ENCODE measurements around the gene C5orf34.
"Not testable (repeated sequence)": the region's sequence is repeated elsewhere in the genome, so short reads cannot be mapped to it uniquely, and the experiment has no call there.

C5orf34 gene, protein sequence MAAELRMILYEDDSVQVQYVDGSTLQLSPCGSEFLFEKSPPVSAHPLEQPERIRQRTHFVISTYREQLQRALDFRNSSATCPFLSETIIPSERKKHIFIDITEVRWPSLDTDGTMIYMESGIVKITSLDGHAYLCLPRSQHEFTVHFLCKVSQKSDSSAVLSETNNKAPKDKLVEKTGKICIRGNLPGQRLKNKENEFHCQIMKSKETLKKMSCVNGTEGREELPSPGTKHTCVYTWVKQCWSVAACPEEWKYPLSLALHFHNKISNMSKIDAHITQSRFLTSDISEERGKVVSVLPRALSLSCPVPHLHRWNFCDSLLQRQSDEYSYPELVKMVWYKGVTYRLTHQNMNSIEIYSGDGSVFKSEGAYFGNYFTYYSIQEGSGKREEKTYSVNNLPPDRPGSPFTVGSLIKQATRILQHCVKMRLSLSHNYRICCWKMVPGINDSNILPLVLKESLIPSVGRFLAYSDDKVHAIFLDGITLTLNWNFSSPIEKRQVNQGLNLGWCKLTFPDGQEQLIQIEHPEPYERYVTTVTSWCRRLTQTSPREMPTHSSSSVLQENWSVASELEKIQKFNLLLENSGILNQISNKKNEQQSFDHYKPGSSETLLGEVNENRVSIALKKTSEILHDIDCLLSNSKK

GRCh38 chr5:43514816-43515677, at the start of gene C5orf34:
Gene C5orf34 (minus strand): TSS chr5:43515148. CDS start chr5:43509339, 5,809 bp downstream.
- peak; percentile 88 for DNase-seq (ENCODE audit: low read depth)

- DNase-seq (ENCODE audit: low read depth) = no peak
These were observed 49.4 kb upstream of the C5orf34 start for GRCh38 chr5:43564289-43564850.

DNA sequence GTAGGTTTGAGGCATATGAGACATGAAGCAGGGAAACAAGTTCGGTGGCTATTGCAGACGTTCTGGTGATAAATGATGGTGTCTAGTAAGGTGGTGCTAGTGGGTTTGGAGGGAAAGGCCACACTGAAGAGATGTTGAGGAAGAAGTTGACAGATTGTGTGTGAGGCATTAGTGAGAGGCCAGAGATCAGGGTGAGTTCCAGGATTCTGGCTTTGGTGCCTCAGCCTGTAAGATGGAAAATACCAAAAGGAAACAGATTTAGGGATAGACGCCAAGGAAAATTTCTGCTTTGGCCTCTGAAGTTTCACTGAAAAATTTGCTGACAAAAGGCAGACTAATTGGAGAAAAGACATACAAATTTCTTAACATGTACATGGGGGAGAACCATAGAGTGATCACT, 48.4 kb upstream of the C5orf34 start:
- no peak for DNase-seq (ENCODE audit: low read depth)

- no peak for DNase-seq (ENCODE audit: low read depth)
These were observed 46.4 kb upstream of the C5orf34 start for GRCh38 chr5:43561356-43561755.

- no peak for DNase-seq (ENCODE audit: low read depth)
These were observed 45.2 kb upstream of the C5orf34 start for GRCh38 chr5:43560128-43560527.

- peak; percentile 75 for DNase-seq (ENCODE audit: low read depth)
These were observed 42.1 kb upstream of the C5orf34 start, which contains the start of gene PAIP1 for GRCh38 chr5:43556857-43557542. Gene PAIP1 (minus strand): TSS chr5:43557077. CDS start chr5:43556846, 231 bp downstream.

DNA sequence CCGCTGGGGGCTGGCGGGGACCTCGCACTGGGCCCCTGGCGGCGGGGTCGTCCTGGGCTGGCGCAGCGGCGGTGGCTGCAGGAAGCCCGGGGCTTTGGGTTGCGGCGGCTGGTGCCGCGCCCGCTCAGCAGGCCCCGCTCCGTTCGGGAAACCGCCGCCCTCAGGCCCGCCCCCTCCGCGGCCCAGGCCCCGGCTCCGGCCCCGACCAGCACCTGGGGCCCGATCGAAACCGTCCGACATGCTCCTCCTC, 41.6 kb upstream of the C5orf34 start:
- DNase-seq (ENCODE audit: low read depth) = not testable (repeated sequence)

DNA sequence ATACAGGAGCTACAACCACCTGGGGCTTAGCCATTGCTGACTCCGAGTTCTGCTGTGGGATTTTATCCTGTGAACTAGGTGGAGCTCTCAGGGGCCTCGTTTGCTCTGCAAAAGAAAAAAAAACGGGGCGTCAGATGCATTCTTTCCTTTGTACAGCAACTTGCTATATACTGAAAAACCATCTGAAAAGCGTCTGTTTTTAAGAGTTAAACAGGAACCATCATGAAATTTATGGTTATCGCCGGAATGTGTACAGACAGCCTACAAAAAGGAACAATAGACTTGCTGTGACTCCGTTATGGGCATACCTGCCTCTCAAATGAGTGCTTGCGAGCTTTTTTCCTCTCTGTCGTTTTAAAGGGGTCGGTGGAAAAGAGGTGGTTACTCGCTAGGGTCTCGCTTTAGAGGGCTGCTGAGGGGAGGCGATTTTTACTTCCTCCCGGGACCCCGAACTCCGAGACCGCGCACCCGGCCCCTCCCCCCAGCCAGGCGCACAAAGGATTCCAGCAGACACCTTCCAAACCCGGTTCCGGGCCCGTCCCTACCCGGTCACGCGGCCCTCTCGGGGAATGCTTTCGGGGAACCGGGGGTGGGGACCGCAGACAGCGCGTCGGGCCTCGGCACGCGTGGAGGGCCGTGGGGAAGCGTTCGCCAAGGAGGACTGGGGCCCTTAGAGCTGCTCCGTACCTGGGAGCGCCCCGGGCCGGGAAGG, 41.1 kb upstream of the C5orf34 start:
- DNase-seq (ENCODE audit: low read depth) = peak; percentile 25

- DNase-seq (ENCODE audit: low read depth) = no peak
These were observed 39.5 kb upstream of the C5orf34 start for GRCh38 chr5:43554497-43554896.

DNA sequence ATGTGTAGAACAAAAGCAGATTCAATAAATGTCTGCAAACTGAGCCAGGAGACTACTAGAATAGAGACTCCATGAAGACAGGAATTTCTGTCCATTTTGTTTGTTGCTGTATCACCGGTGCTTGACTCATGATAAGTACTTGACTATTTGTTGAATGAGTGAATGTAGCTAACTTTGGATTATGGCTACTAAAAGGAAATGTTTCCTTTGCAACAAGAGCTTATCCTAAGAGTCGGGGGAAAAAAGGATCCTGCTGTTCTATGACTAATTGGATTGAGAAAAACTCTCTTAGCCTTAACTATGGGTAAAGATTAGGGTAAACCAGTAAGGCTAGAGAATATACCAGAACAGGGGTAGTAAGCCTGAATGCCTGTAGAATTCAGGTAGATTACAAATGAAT, 38.4 kb upstream of the C5orf34 start:
- DNase-seq (ENCODE audit: low read depth) = no peak

GRCh38 chr5:43551731-43552130, 36.8 kb upstream of the C5orf34 start:
- DNase-seq (ENCODE audit: low read depth) = no peak

GRCh38 chr5:43549272-43549671, 34.3 kb upstream of the C5orf34 start:
- not testable (repeated sequence) for DNase-seq (ENCODE audit: low read depth)

DNA sequence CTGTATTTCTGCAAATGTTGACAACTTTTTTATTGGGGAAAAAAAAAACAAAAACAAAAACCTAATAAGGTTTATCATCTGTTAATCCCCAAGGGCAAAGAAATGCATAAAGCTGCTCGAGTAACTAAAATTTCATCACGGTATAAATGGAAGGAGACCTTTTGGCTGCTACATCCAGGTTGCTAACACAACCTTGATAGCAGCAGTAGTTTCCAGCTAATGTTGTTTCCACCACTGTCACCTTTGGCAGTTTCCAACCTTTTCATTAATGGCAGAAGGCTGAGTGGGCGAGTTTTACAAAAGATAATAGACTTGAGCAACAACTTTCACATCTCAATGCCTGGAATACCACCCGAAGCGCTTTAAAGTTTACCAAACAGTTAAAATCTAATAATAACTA, 33.4 kb upstream of the C5orf34 start:
- no peak for DNase-seq (ENCODE audit: low read depth)

DNA sequence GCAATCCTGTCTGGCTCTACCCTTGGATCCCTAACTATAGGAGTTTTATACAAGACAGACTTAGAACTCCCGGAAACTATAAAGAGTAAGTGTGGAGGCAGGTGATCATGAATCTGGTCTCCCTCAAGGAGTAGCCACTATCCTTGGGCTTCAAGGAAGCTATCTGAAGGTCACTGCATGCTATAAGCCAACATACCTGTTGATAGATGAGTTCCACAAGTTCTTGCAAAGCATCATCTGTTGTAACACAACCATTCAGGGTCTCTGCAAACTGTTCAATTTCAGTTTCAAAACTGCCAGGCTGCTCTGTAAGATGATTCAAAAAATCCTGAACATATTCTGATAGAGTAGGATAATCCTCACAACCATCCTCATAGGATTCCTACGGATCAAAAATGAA, 32.6 kb upstream of the C5orf34 start:
- no peak for DNase-seq (ENCODE audit: low read depth)

- DNase-seq (ENCODE audit: low read depth) = no peak
These were observed 28.5 kb upstream of the C5orf34 start for GRCh38 chr5:43543434-43543833.

GRCh38 chr5:43540746-43541145, 25.8 kb upstream of the C5orf34 start:
- no peak for DNase-seq (ENCODE audit: low read depth)

GRCh38 chr5:43536972-43537371, 22.0 kb upstream of the C5orf34 start:
- DNase-seq (ENCODE audit: low read depth) = no peak

- DNase-seq (ENCODE audit: low read depth) = no peak
These were observed 18.7 kb upstream of the C5orf34 start for GRCh38 chr5:43533646-43534045.

DNA sequence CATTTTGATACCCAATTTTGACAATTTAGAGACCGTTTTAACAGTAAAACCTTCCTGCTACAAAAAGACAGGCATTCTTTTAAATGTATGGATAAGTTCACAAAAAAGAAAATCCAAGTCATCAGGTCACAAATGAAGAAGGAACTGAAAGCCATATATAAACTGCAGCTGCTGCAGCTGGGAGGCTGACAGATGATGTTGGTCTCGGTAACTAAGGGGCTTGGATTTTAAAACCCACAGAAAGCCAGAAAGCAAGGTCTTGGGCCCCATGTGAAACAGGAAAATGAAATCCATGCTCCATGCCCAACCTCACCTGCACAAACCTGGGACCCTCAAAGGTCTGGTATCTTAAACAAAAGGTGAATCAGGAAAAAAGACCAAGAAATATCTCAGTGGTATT, 15.7 kb upstream of the C5orf34 start:
- no peak for DNase-seq (ENCODE audit: low read depth)

DNA sequence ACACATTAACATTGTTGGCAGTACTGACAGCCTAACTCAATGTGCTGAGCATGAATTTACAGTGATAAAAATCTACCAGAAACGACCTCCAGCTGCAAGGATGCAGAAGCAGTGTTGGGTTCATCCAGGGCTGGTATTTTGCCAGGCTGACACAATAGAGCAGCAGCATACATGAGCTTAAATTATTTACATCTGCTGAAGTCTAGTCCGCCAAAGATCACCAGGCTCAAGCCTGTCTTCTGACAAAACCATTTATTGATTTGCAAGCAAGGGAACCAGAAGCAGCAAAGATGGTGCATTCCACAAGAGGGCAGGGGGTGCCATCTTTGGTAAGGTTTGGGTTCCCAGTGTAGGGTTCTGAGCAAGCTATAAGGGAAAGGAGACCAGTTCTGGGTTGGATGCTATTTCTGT, 8.7 kb upstream of the C5orf34 start:
- DNase-seq (ENCODE audit: low read depth) = no peak

- DNase-seq (ENCODE audit: low read depth) = no peak
These were observed 5.7 kb upstream of the C5orf34 start for GRCh38 chr5:43520615-43521014.
